RKO (cell line): ENCODE measurements around the gene TASP1.

ENCODE experiments used
- DNase-seq: peaks from one replicate; pipeline ENCODE4 v3.0.0-alpha.2; 2016; ENCODE audit warnings: low spot score

Gene TASP1

DNA sequence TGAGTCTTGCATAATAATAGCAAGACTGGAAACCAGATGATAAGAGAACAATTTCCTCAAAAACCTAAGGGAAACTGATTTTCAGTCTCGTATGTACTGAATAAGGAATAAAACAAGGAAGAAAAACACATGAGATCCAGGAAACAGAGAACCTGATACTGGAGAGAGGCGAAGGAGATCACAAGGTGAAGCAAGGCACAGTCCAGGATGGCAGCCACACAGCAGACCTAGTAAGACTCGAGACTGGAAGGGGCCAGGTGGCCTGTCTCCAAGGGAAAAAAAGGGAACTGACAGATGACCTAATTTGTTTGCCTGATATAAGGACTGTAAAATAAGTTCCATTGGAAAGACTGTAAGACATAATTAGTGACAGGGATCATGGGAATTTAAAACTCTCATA lies 71.1 kb downstream of the TASP1 start:
- DNase-seq = no peak

GRCh38 chr20:13563854-13564253 lies 74.9 kb downstream of the TASP1 start:
- no peak for DNase-seq

- peak; percentile 50 for DNase-seq
Observed at GRCh38 chr20:13554706-13555105, 84.0 kb downstream of the TASP1 start.

GRCh38 chr20:13554076-13554475 lies 84.7 kb downstream of the TASP1 start:
- no peak for DNase-seq

GRCh38 chr20:13552061-13552460 lies 86.7 kb downstream of the TASP1 start:
- DNase-seq = peak; percentile 86

GRCh38 chr20:13549451-13549850 lies 89.3 kb downstream of the TASP1 start:
- DNase-seq = no peak

DNA sequence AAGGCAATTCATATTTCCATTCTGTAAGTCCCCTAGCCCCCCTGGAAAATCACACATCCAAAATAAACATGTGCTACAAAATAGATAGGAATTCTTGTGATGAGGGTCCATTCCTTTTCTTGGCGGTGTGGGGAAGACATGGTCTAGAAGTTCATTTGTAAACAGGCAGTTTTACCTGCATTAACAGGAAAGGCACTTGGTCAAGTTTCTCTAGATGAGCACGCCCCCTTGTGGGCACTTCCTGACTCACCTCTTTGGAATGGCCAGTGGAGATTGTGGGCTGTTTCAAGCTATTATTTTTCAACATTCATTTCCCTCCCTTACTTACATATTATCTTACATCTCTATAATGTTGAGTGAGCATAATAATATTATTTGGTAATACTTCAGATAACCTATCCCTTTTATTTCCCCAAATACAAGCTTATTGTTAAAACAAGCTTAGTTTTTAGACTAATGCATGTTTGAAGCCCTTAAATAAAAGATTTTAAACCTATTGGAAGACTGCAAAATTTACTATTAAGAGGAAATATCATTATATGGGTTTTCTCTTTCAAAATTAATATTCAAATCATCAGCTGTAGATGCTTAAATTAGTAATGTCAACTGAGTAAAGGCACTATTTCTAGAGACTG lies 92.1 kb downstream of the TASP1 start:
- peak; percentile 74 for DNase-seq

DNA sequence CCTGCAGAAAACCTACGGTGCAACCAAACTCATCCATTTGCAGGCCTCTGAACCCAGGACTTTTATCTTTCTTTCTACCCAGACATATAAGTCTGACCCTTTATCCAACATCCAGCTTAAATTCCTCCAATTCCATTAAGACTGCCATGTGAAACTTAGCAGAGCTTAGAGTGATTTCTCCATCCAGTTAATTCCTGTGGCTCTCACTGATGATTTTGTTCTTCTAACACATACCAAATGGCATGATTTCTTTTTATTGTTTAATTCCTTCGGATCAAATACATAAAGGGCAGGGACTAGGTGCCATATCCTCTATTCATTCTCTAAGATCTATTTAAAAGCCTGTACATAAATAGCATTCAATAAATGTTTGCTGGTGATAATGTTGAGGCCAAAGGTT lies 92.9 kb downstream of the TASP1 start:
- no peak for DNase-seq

DNA sequence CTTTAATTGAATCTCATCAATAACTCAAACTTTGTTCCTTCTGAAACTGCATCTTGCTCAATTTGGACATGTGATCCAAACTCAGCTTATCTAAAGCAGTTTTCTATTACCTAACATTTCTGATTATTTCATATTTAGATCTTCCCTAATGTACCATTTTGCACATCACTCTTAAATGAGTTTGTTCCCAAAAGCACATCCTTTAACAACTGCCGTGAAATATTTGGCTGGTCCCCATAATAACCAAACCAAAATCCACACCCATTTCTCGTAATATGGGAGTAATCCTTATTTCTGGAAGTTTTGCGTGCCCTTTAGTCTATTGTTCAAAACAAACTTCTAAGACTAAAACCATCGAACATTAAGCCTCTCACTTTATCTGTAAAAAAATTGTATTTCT lies 94.9 kb downstream of the TASP1 start:
- no peak for DNase-seq

DNA sequence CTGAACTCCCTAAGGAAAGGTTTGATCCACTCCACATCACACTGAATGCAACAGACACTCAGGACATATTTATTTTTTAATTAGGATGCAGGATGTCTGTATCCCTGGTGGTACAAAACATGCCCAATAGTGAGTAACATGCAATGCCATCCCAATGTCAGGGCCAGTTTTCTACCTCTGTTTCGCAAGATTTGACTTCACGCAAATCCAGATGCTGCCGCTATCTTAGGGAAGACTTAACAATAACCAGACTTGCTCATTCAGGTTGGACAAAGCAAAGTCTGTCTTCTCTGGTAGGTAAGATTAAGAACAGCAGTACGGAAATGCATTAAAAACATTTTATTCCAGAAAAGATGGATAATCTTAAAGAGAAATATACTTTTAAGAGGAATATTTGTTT lies 103.1 kb downstream of the TASP1 start:
- DNase-seq = no peak

DNA sequence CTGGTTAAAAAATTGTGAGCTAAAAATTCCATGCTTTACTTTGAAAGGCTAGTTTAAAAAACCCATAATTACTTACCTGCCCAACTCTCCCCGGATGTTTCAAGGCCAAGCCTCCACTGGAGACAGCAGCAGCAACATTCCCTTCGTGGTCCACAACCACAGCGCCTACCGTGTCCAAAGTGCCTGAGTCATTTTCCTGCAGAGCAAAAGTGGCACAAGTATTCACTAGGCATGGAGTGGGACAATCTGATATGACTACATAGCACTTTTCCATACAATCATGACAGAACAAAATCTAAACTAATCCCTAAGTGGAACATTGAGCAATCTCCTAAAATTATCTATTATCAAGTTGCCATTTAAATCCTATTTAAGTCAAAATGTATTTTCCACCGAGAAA lies 104.8 kb downstream of the TASP1 start:
- DNase-seq = no peak

GRCh38 chr20:13530146-13530545 lies 108.6 kb downstream of the TASP1 start:
- no peak for DNase-seq

DNA sequence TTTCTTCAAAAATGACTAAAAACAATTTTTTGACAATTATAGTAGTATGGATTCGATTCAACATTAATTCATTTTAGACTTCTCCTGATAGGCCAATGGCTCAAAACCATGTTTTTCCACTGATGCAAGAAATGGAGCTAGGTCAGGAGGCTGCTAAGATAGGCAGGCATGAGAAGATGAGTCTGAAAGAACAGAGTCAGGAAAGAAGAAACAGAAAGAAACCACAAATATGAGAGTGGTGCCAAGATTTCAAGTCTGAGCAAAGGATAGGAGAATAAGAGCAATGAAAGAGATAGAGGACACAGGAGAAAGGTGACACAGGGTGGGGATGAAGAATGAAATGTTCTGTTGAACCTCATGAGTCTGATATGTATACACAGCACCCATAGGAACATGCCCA lies 112.2 kb downstream of the TASP1 start:
- DNase-seq = no peak

DNA sequence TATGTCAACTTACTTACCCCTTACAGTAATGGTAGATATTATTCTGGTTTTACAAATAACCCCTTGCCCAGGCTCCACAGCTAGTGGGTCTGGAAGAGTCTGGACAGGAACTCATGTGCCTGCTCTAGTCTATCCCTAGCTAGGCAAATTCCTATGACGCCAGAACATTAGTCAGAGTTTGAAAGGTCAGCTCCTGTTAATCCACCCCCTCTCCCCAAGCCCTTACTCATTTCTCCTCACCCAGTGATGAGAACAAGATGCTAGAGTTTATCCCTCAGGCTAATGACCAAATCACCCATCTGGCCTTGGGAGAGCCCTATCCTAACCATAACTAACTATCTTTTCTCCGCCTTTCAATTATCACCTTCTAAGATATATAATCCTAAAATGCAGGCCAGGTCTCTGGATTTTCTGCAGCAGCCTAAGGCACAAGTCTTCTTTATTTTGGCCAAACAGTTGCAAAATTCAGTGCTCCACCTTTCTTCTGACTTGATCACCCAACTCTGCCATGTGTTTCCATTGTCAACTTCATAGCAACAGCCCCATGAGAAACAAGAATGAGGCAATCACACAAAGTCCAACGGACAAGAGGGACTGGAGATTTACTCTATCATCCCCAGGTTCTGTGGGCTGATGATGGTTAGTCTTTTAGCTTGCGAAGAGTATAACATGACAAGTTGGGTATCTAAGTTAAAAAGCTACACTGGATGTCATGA lies 113.3 kb downstream of the TASP1 start:
- DNase-seq = peak; percentile 62

DNA sequence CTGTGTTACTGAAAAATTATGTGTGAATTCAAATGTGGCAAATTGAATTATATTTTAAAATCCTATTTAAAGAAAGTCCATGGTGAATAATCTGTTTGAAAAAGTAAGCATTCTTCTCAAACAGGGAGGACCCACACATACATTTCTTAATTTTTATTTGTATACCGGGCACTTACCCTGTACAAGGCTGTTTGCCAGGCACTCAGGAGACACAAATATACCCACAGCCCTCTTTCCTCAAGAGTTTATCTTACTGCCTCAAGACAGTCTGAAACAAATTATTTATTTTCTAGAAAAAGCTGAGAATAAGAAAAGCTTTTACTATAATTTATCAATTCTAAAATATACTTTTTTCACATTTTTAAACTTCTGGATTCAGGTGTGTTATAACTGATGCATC lies 114.4 kb downstream of the TASP1 start:
- DNase-seq = no peak

GRCh38 chr20:13517831-13518230 lies 120.9 kb downstream of the TASP1 start:
- DNase-seq = no peak

- DNase-seq = no peak
Observed at GRCh38 chr20:13515796-13516558, 122.8 kb downstream of the TASP1 start.

- DNase-seq = no peak
Observed at GRCh38 chr20:13515291-13515690, 123.4 kb downstream of the TASP1 start.

GRCh38 chr20:13510837-13511488 lies 127.8 kb downstream of the TASP1 start:
- DNase-seq = no peak

- DNase-seq = no peak
Observed at GRCh38 chr20:13507646-13508045, 131.1 kb downstream of the TASP1 start.

DNA sequence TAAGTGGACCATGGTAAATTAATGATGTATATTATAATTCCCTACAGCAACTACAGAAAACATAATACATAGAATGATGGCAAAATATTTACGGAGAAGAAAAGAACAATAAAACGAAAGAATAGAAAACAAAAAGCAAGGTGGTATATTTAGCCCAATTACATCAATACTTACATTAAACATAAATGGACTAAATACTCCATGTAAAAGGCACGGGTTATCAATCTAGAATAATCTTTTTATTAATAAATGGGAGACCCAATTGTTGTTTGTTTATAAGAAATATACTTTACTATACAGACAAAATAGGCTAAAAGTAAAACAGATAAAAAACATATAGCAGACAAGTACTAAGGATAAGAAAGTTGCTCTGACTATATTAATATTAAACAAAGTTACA lies 137.2 kb downstream of the TASP1 start:
- no peak for DNase-seq

DNA sequence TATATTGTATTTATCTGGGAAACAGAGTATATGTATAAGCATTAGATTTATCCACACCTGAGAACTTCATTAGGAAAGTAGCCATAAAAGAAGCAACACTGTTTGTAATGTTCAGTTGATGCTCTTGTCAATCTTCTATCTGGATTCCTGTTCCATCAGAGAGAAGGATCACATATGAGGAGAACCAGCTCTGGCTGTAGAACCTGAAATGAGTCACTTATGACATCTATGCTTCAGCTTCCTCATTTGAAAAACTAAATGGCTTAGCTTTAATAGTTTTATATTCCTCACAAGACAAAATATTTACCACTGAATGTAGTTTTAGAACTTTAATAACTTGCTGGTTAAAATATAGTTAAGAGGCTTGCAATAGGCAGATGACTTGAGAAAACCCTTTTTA lies 144.7 kb downstream of the TASP1 start:
- DNase-seq = peak; percentile 30

GRCh38 chr20:13493143-13493542 lies 145.6 kb downstream of the TASP1 start:
- DNase-seq = no peak
